IMR-90 (cell line): ENCODE data around the gene ATP5F1D. TPM values are rescaled to one million over a fixed set of nuclear protein-coding genes. Genes with fewer than 3 reads are reported as not detected.

Experiments
- ATAC-seq: fragments of 200-7000 bp; cut with Tn5 transposase; 2 replicates; pipeline ENCODE4 v1.9.1; 2020; ENCODE audit warnings: low read depth, mild to moderate bottlenecking, moderate library complexity
- BruUV-seq: library from RNA; stranded (reverse); fragments of 400-500 nt; replicated peaks from 2 replicates; lab custom pipeline; 2021; lab: Mats Ljungman, UMichigan
- CTCF ChIA-PET: fragments of 300-600 bp; formaldehyde crosslinking; extraction: SDS; loops from one replicate; lab custom pipeline; 2021; ENCODE audit warnings: antibody characterized with exemption; lab: Yijun Ruan, JAX
- POLR2A ChIA-PET: fragments of 300-600 bp; sonication (Branson Sonifier 250); formaldehyde crosslinking; loops from one replicate; lab custom pipeline; 2022; ENCODE audit warnings: antibody characterized with exemption; ENCODE audit not compliant: unreplicated experiment; lab: Charles Lee
- DNase-seq: peaks from one replicate; pipeline ENCODE4 v3.0.0; 2013
- H2AFZ ChIP-seq: replicated peaks from 2 replicates; pipeline ENCODE3; 2013; ENCODE audit warnings: low read length, mild to moderate bottlenecking; ENCODE audit not compliant: poor library complexity
- H2AK5ac ChIP-seq: 2 replicates; pipeline ENCODE4 v1.6.1; 2013; ENCODE audit warnings: low read depth, low read length, inconsistent platforms
- H2AK9ac ChIP-seq: replicated peaks from 2 replicates; pipeline ENCODE3; 2013; ENCODE audit warnings: mild to moderate bottlenecking, low read depth, low read length, moderate library complexity; ENCODE audit not compliant: poor library complexity
- H2BK120ac ChIP-seq: 2 replicates; pipeline ENCODE4 v1.6.1; 2013; ENCODE audit warnings: low read depth, low read length, inconsistent platforms
- H2BK15ac ChIP-seq: 3 replicates; pipeline ENCODE4 v1.6.1; 2013; ENCODE audit warnings: low read depth, low read length, inconsistent platforms
- H2BK20ac ChIP-seq: 2 replicates; pipeline ENCODE4 v1.6.1; 2013; ENCODE audit warnings: low read depth, mild to moderate bottlenecking, inconsistent platforms, low read length, moderate library complexity
- H2BK5ac ChIP-seq: 2 replicates; pipeline ENCODE4 v1.6.1; 2013; ENCODE audit warnings: mild to moderate bottlenecking, low read depth, low read length, inconsistent platforms; ENCODE audit not compliant: poor library complexity, severe bottlenecking
- H3K14ac ChIP-seq: replicated peaks from 2 replicates; pipeline ENCODE4 v1.6.1; 2013; ENCODE audit warnings: low read depth, low read length, inconsistent platforms
- H3K18ac ChIP-seq: 2 replicates; pipeline ENCODE4 v1.6.1; 2013; ENCODE audit warnings: low read depth, low read length, control low read depth
- H3K23ac ChIP-seq: 2 replicates; pipeline ENCODE4 v1.6.1; 2013; ENCODE audit warnings: low read depth, low read length, inconsistent platforms
- H3K27ac ChIP-seq: 2 replicates; pipeline ENCODE4 v1.5.1; 2013; ENCODE audit warnings: mild to moderate bottlenecking, control low read depth, low read length; ENCODE audit not compliant: insufficient read depth
- H3K27me3 ChIP-seq: 2 replicates; pipeline ENCODE4 v1.6.1; 2013; ENCODE audit warnings: low read length; ENCODE audit not compliant: control insufficient read depth, insufficient read depth
- H3K36me3 ChIP-seq: 2 replicates; pipeline ENCODE4 v1.6.1; 2013; ENCODE audit warnings: low read length, mixed read lengths; ENCODE audit not compliant: control insufficient read depth, insufficient read depth
- H3K4ac ChIP-seq: 2 replicates; pipeline ENCODE4 v1.6.1; 2013; ENCODE audit warnings: low read depth, low read length, inconsistent platforms
- H3K4me1 ChIP-seq: 2 replicates; pipeline ENCODE4 v1.6.1; 2013; ENCODE audit warnings: low read length, mixed read lengths; ENCODE audit not compliant: control insufficient read depth, insufficient read depth
- H3K4me2 ChIP-seq: 2 replicates; pipeline ENCODE4 v1.6.1; 2013; ENCODE audit warnings: low read depth, mild to moderate bottlenecking, control low read depth, low read length, moderate library complexity
- H3K4me3 ChIP-seq: 2 replicates; pipeline ENCODE4 v1.5.1; 2013; ENCODE audit warnings: low read depth, mild to moderate bottlenecking, control low read depth, low read length, moderate library complexity; ENCODE audit not compliant: insufficient read depth
- H3K56ac ChIP-seq: 2 replicates; pipeline ENCODE4 v1.6.1; 2013; ENCODE audit warnings: low read length, inconsistent platforms; ENCODE audit not compliant: insufficient read depth; ENCODE audit errors: extremely low read depth
- H3K79me1 ChIP-seq, 2 experiments: 2 replicates each; pipeline ENCODE4 v1.6.1; 2013; ENCODE audit warnings: low read length in 2 of 2, inconsistent platforms in 1 of 2, low read depth in 1 of 2
- H3K9ac ChIP-seq: 2 replicates; pipeline ENCODE4 v1.6.1; 2013; ENCODE audit warnings: low read depth, low read length, control low read depth
- H3K9me1 ChIP-seq: 2 replicates; pipeline ENCODE4 v1.6.1; 2013; ENCODE audit warnings: low read length, inconsistent platforms; ENCODE audit not compliant: insufficient read depth
- H3K9me3 ChIP-seq: 2 replicates; pipeline ENCODE4 v1.6.1; 2013; ENCODE audit warnings: low read length; ENCODE audit not compliant: control insufficient read depth, insufficient read depth
- H4K20me1 ChIP-seq: 2 replicates; pipeline ENCODE4 v1.6.1; 2013; ENCODE audit warnings: low read length, inconsistent platforms; ENCODE audit not compliant: insufficient read depth
- H4K5ac ChIP-seq: 2 replicates; pipeline ENCODE4 v1.6.1; 2013; ENCODE audit warnings: mild to moderate bottlenecking, low read depth, low read length, control low read depth
- H4K8ac ChIP-seq, 2 experiments: 2 replicates each; pipeline ENCODE4 v1.6.1; 2013; ENCODE audit warnings: low read depth in 2 of 2, low read length in 2 of 2, control low read depth in 1 of 2, inconsistent platforms in 1 of 2
- H4K91ac ChIP-seq: 2 replicates; pipeline ENCODE4 v1.6.1; 2013; ENCODE audit warnings: low read depth, low read length, inconsistent platforms; ENCODE audit not compliant: insufficient read depth
- BHLHE40 ChIP-seq: fragments of 150-350 bp; IDR thresholded peaks from 2 replicates; pipeline ENCODE4 v1.6.1; 2016; ENCODE audit warnings: mild to moderate bottlenecking, low read depth, low read length
- CEBPB ChIP-seq: IDR thresholded peaks from 2 replicates; pipeline ENCODE4 v1.6.1; 2012; ENCODE audit warnings: low read depth, low read length, improper control_type of control experiment
- FOS ChIP-seq: fragments of 150-350 bp; IDR thresholded peaks from 2 replicates; pipeline ENCODE4 v1.6.1; 2016; ENCODE audit warnings: low read depth, low read length
- MAZ ChIP-seq: IDR thresholded peaks from 2 replicates; pipeline ENCODE4 v1.6.1; 2012; ENCODE audit warnings: low read depth, mild to moderate bottlenecking, low read length, improper control_type of control experiment, moderate library complexity, borderline replicate concordance
- SMC3 ChIP-seq: fragments of 150-350 bp; IDR thresholded peaks from 2 replicates; pipeline ENCODE4 v1.6.1; 2016; ENCODE audit warnings: low read depth, mild to moderate bottlenecking, antibody characterized with exemption, low read length, moderate library complexity
- USF2 ChIP-seq: fragments of 150-350 bp; IDR thresholded peaks from 2 replicates; pipeline ENCODE4 v1.6.1; 2017; ENCODE audit warnings: mild to moderate bottlenecking, antibody characterized with exemption, low read length, low read depth
- WGBS, 2 experiments: methylation state at CpG; one replicate each; pipeline versions ENCODE4 v1.1.5 to v1.1.7; 2013; ENCODE audit warnings: missing lambda C conversion rate in 2 of 2; ENCODE audit not compliant: insufficient read length in 1 of 2; ENCODE audit errors: extremely low coverage in 2 of 2; 5-methylcytosine and 5-hydroxymethylcytosine counted together
- dilution Hi-C: fragments of 300-500 bp; cut with HindIII; formaldehyde crosslinking; loops from one replicate; pipeline ENCODE4 v1.14.3; 2018; ENCODE audit warnings: low sequenced_read_pairs; ENCODE audit not compliant: unreplicated experiment
- in situ Hi-C: fragments of 300-500 bp; cut with MboI; formaldehyde crosslinking; loops from 3 replicates; pipeline ENCODE4 v1.14.3; 2019; ENCODE audit warnings: low sequenced_read_pairs, inconsistent platforms, mixed read lengths
- intact Hi-C: fragments of 100-400 bp; cut with micrococcal nuclease; formaldehyde crosslinking; loops from 2 replicates; pipeline ENCODE4 v1.10.0; 2022
- polyA plus RNA-seq, 3 experiments: library from polyadenylated mRNA; depleted of rRNA; stranded (reverse); fragments of >200 nt; gene quantifications; 2 replicates each; pipeline ENCODE4 v1.2.3, GENCODE V29; 2012; ENCODE audit warnings: low replicate concordance in 1 of 3
- total RNA-seq: library from RNA; depleted of rRNA; stranded (reverse); fragments of >200 nt; gene quantifications from 2 replicates; pipeline ENCODE4 v1.2.3, GENCODE V29; 2012

The ATP5F1D gene
- total and polyA plus RNA-seq, 2 of the 4 experiments (the other 2 are of a cell fraction): 7.3 to 140 TPM

DNA sequence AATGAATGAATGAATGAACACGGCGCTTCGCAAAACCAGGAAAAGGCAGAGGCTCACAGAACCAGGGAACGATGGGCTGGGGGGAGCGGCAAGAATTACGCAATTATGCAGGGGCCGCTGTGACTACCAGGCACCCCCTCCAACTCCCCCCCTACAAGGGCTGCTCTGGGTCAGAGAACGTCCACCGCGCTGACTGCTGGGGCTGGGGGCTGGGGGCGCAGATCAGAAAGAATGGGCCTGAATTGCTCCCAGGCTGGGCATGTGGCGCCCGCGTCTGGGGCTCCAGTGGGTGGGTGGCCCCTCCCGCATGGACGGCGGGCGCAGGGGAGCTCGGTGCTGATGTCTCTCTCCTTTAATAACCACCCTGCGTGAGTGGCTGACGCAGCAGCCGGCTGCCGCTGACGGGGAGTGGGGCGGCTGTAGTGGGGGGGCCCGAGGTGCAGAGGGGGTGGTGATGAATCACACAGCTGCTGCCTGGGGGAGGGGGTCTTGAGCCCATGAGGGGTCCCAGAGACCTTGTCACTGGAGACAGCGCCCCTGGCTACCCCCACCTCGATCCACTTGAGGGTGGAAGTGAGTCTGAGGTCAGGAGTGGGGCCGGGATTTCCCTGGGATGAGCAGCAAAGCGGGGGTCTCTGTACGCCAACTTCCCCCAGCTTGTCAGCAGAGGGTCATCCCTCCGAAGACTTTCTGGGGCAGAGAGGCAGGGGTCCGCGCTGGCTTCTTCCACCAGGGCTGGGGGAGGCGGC, 26.1 kb downstream of the ATP5F1D start:
- Histone ChIP-seq H3K18ac (no peak overlapping the region), H4K5ac (no peak overlapping the region), H3K23ac (peak overlapping the region; percentile 68; the same call in 1 of the 2 replicates), H4K20me1 (peaks cover 46% of the 10 kb centered on the region), H3K4me3 (0 out of 2 replicates have a peak overlapping the region, but pooled peaks have one; percentile 61), H3K36me3 (peaks cover 19% of the 10 kb centered on the region), H4K91ac (peak overlapping the region; percentile 8; the same call in 1 of the 2 replicates), H3K4me1 (peaks cover 44% of the 10 kb centered on the region), H3K79me1 (peaks cover 5 to 63% of the 10 kb centered on the region in 2 experiments; a peak in 3 of 4 replicates), H2BK20ac (no peak overlapping the region; the same call in 1 of the 2 replicates), H2AFZ (peak overlapping the region; percentile 90), H2AK9ac (peak overlapping the region; percentile 98), H2AK5ac (peak overlapping the region; percentile 87), H3K27me3 (no peaks in the 10 kb centered on the region), H2BK120ac (0 out of 2 replicates have a peak overlapping the region, but pooled peaks have one; percentile 57), H3K4ac (peak overlapping the region; percentile 47), H3K9me3 (no peaks in the 10 kb centered on the region), H2BK15ac (no peak overlapping the region), H2BK5ac (peak overlapping the region; percentile 6), H3K56ac (no peak overlapping the region), H3K4me2 (peak overlapping the region; percentile 85), H3K14ac (0 out of 2 replicates have a peak overlapping the region, but pooled peaks have one; percentile 27), H3K9ac (no peak overlapping the region), H3K9me1 (peaks cover 8% of the 10 kb centered on the region), H4K8ac (no peak overlapping the region), H3K27ac (peak overlapping the region; percentile 28; the same call in 1 of the 2 replicates)
- DNase-seq (peak; percentile 60), ATAC-seq (no peak)
- ChIA-PET CTCF (interaction anchor here (2.2 to 3.5 kb wide), 2 partner anchors 14 to 24 kb away, joined by 11 to 64 read pairs; no protein-coding TSS in a partner anchor), POLR2A (no interaction called here)
- intact Hi-C loops (loop anchor here (2.0 kb wide), 1 partner anchor 47 kb away; no protein-coding TSS in a partner anchor), dilution Hi-C loops (no loop called here), in situ Hi-C loops (no loop called here)
- TF ChIP-seq MAZ (peak; percentile 66; the same call in 1 of the 2 replicates), FOS (peak; percentile 41), CEBPB (peak; percentile 85), SMC3 (no peak), USF2 (no peak), BHLHE40 (0 out of 2 replicates have a peak, but pooled peaks have one; percentile 14)
- 47% methylated on average over 3 of the region's 35 CpGs; no CpG with 5 or more reads in 1 of the 2 experiments for WGBS, 2 experiments
- BruUV-seq: no TSS peak
